CD14-positive monocyte (primary cell): ENCODE measurements around the gene IRGC. TPM values are rescaled to one million over a fixed set of nuclear protein-coding genes. Genes with fewer than 3 reads are reported as not detected.
A peak's percentile ranks its signal among the peaks of the same experiment; 100 is the strongest.

ENCODE experiments used
- DNase-seq, 3 donors: peaks; one replicate each; pipeline ENCODE4 v3.0.0-alpha.2; 2011 to 2022
- H2AFZ ChIP-seq: 2 replicates; pipeline ENCODE4 v1.6.0; 2012; ENCODE audit warnings: mild to moderate bottlenecking, low read depth, low read length, inconsistent platforms; ENCODE audit not compliant: insufficient read depth, poor library complexity, severe bottlenecking
- H3K27ac ChIP-seq, 2 donors: 1 replicate in 1 of 2; 2 replicates in 1 of 2; pipeline ENCODE4 v1.5.1; 2012 to 2013; ENCODE audit warnings: low read length in 2 of 2, control low read depth in 1 of 2, inconsistent platforms in 1 of 2, low read depth in 1 of 2, mild to moderate bottlenecking in 1 of 2
- H3K27me3 ChIP-seq, 2 donors: one replicate each; pipeline versions ENCODE4 v1.6.0 to v1.6.1; 2011 to 2013; ENCODE audit warnings: low read length in 2 of 2; ENCODE audit not compliant: control insufficient read depth in 2 of 2, insufficient read depth in 2 of 2
- H3K36me3 ChIP-seq, 2 donors: replicated peaks in 1 of 2; 1 replicate in 1 of 2; 2 replicates in 1 of 2; pipeline versions ENCODE4 v1.5.1 to v1.6.1; 2012 to 2013; ENCODE audit warnings: low read length in 2 of 2, control low read depth in 1 of 2, inconsistent platforms in 1 of 2, mild to moderate bottlenecking in 1 of 2; ENCODE audit not compliant: insufficient read depth in 2 of 2, control insufficient read depth in 1 of 2
- H3K4me1 ChIP-seq, 2 donors: 1 replicate in 1 of 2; 2 replicates in 1 of 2; pipeline versions ENCODE4 v1.5.1 to v1.6.1; 2012 to 2013; ENCODE audit warnings: low read length in 2 of 2, control low read depth in 1 of 2, inconsistent platforms in 1 of 2, mild to moderate bottlenecking in 1 of 2, moderate library complexity in 1 of 2; ENCODE audit not compliant: insufficient read depth in 2 of 2, control insufficient read depth in 1 of 2
- H3K4me2 ChIP-seq: replicated peaks from 2 replicates; pipeline ENCODE3; 2012; ENCODE audit warnings: low read length, moderate library complexity, mild to moderate bottlenecking; ENCODE audit not compliant: poor library complexity, severe bottlenecking; ENCODE audit errors: extremely low read depth
- H3K4me3 ChIP-seq, 3 experiments: fragments of 200-600 bp in 1 of 3; sonication (generic) in 1 of 3; replicated peaks in 1 of 3; 1 replicate in 2 of 3; 2 replicates in 1 of 3; pipeline ENCODE4 v1.5.1; 2011 to 2013; ENCODE audit warnings: low read length in 3 of 3, mild to moderate bottlenecking in 3 of 3, control low read depth in 2 of 3, low read depth in 2 of 3, inconsistent platforms in 1 of 3, moderate library complexity in 1 of 3
- H3K79me2 ChIP-seq: 2 replicates; pipeline ENCODE4 v1.6.0; 2012; ENCODE audit warnings: mild to moderate bottlenecking, control low read depth, inconsistent platforms, low read length, moderate library complexity; ENCODE audit not compliant: insufficient read depth
- H3K9ac ChIP-seq: 2 replicates; pipeline ENCODE4 v1.6.0; 2017; ENCODE audit warnings: low read length, mild to moderate bottlenecking; ENCODE audit not compliant: insufficient read depth, poor library complexity, severe bottlenecking
- H3K9me3 ChIP-seq, 2 donors: replicated peaks in 1 of 2; 1 replicate in 1 of 2; 2 replicates in 1 of 2; pipeline versions ENCODE4 v1.5.1 to v1.6.1; 2012 to 2013; ENCODE audit warnings: low read length in 2 of 2, control low read depth in 1 of 2; ENCODE audit not compliant: control insufficient read depth in 1 of 2, insufficient read depth in 1 of 2
- H4K20me1 ChIP-seq: 2 replicates; pipeline ENCODE4 v1.6.0; 2012; ENCODE audit warnings: mild to moderate bottlenecking, low read length, control low read depth, moderate library complexity; ENCODE audit not compliant: insufficient read depth
- H3K27ac Mint-ChIP-seq, 7 donors: one replicate each; pipeline ENCODE4 v1.8.0; 2020; ENCODE audit warnings: mild to moderate bottlenecking in 7 of 7, mixed read lengths in 7 of 7, moderate library complexity in 6 of 7, inconsistent platforms in 2 of 7
- H3K27me3 Mint-ChIP-seq, 3 donors: one replicate each; pipeline ENCODE4 v1.8.0; 2021 to 2022; ENCODE audit warnings: low read depth in 3 of 3, mild to moderate bottlenecking in 3 of 3, mixed read lengths in 3 of 3, moderate library complexity in 3 of 3, inconsistent platforms in 1 of 3
- H3K36me3 Mint-ChIP-seq, 2 donors: one replicate each; pipeline ENCODE4 v1.8.0; 2020; ENCODE audit warnings: mixed read lengths in 2 of 2, inconsistent platforms in 1 of 2, mild to moderate bottlenecking in 1 of 2
- H3K4me1 Mint-ChIP-seq: one replicate; pipeline ENCODE4 v1.8.0; 2020; ENCODE audit warnings: mild to moderate bottlenecking, mixed read lengths
- H3K4me3 Mint-ChIP-seq, 2 donors: one replicate each; pipeline ENCODE4 v1.8.0; 2020; ENCODE audit warnings: mild to moderate bottlenecking in 2 of 2, mixed read lengths in 2 of 2, moderate library complexity in 1 of 2
- H3K9me3 Mint-ChIP-seq, 7 donors: one replicate each; pipeline ENCODE4 v1.8.0; 2020 to 2022; ENCODE audit warnings: mixed read lengths in 7 of 7, mild to moderate bottlenecking in 6 of 7, moderate library complexity in 6 of 7, inconsistent platforms in 2 of 7
- WGBS: methylation state at CpG from one replicate; pipeline ENCODE4 v1.1.5; 2013; ENCODE audit warnings: missing lambda C conversion rate; ENCODE audit not compliant: insufficient coverage; 5-methylcytosine and 5-hydroxymethylcytosine counted together
- intact Hi-C, 2 donors: fragments of 100-400 bp; cut with micrococcal nuclease; formaldehyde crosslinking; loops; one replicate each; pipeline versions ENCODE4 v1.15.0 to v1.15.1; 2023
- polyA plus RNA-seq, 3 donors: library from polyadenylated mRNA; depleted of rRNA in 1 of 3; unstranded in 2 of 3; stranded (reverse) in 1 of 3; fragments of 300-500 nt in 2 of 3; fragments of >200 nt in 1 of 3; fragmentation: Illumina TruSeq in 2 of 3; gene quantifications; 1 replicate in 2 of 3; 2 replicates in 1 of 3; pipeline ENCODE4 v1.2.3, GENCODE V29; 2012 to 2021
- TF ChIP-seq, protein P1 (sequence below): fragments of 200-600 bp; IDR thresholded peaks from one replicate; pipeline ENCODE4 v1.8.0; 2022; ENCODE audit warnings: antibody characterized with exemption, mild to moderate bottlenecking

The IRGC gene
- polyA plus RNA-seq, 3 donors, result not detected

DNA sequence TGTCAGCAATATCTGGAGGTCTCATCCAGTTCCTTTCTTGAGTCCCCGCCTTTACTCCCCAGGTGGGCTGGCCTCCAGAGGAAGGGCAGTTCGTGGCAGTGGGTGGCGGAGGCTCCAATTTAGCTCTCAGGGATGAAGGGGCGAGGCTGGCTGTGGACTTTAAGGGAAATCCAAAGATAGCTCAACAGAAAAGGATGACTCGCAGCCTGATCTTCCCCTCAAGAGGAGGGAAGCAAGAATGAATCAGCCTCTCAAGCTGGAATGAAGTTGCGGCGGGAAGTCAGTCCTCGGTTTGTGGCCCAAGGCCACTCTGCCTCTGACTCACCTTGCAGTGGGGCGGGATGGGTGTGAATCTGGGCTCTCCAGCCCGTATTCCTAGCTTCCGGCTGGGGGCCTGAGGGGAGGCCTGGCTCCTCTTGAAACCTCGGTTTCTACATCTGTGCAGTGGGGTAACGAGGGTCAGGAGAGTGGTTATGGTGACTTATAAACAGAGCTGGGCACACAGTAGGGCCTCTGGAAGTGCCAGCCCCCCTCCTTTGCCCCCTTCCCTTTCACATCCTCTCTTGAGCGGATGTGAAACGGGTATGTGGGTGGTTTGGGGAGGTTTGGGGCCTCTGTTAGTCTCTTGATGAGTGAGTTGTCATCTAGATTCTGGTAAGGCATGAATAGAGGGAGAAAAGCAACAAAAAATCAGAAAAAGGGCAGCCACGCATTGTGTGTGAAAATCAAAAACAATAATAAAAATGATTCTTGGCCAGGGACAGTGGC lies 49.4 kb downstream of the IRGC start:
- 2% methylated on average over 9 of the region's 16 CpGs for WGBS
- Histone ChIP-seq H3K79me2 (peaks cover 25% of the 10 kb centered on the region), H3K4me2 (peak overlapping the region; percentile 33), H3K4me3 (peak overlapping the region in 1 of 3 experiments; percentile 28), H4K20me1 (no peaks in the 10 kb centered on the region), H3K27me3 (no peaks in the 10 kb centered on the region), H3K36me3 (peaks cover 30 to 34% of the 10 kb centered on the region in 2 donors), H3K9ac (peak overlapping the region; percentile 36), H3K27ac (peak overlapping the region; percentile 65 to 81), H3K4me1 (peaks cover 70 to 73% of the 10 kb centered on the region in 2 donors), H2AFZ (no peak overlapping the region), H3K9me3 (no peaks in the 10 kb centered on the region)
- peak; percentile 89 to 97 (median 96) for DNase-seq
- TF ChIP-seq, protein P1, sequence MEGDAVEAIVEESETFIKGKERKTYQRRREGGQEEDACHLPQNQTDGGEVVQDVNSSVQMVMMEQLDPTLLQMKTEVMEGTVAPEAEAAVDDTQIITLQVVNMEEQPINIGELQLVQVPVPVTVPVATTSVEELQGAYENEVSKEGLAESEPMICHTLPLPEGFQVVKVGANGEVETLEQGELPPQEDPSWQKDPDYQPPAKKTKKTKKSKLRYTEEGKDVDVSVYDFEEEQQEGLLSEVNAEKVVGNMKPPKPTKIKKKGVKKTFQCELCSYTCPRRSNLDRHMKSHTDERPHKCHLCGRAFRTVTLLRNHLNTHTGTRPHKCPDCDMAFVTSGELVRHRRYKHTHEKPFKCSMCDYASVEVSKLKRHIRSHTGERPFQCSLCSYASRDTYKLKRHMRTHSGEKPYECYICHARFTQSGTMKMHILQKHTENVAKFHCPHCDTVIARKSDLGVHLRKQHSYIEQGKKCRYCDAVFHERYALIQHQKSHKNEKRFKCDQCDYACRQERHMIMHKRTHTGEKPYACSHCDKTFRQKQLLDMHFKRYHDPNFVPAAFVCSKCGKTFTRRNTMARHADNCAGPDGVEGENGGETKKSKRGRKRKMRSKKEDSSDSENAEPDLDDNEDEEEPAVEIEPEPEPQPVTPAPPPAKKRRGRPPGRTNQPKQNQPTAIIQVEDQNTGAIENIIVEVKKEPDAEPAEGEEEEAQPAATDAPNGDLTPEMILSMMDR, result no peak
- Mint-ChIP-seq H3K4me3 (peak overlapping the region; percentile 16 to 69), H3K4me1 (peaks cover 77% of the 10 kb centered on the region), H3K27ac (peak overlapping the region; percentile 90 to 98 (median 93)), H3K27me3 (peaks cover 0 to 1% (median 0%) of the 10 kb centered on the region in 3 donors), H3K9me3 (peaks cover 0 to 2% (median 0%) of the 10 kb centered on the region in 7 donors), H3K36me3 (peaks cover 30 to 50% of the 10 kb centered on the region in 2 donors)
- intact Hi-C loops, result loop anchor here in 1 of 2 donors (1.0 to 5.0 kb wide), 2 partner anchors 9 to 98 kb away; no protein-coding TSS in a partner anchor

DNA sequence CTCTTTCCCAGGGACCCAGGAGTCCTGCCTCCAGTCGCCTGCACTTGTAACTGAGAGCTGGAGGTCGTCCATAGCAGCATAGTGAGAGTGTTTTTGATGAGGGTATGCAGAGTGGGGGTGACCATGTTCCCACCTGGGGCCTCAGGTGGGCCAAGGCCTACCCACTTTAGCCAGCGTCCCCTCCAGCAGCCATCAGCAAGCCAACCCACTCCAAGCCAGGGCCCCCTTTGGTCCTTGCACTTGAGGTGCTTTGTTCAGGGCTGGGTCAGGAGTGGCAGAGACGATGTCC lies 50.8 kb downstream of the IRGC start:
- peaks cover 0 to 3% (median 0%) of the 10 kb centered on the region in 3 donors for H3K27me3 Mint-ChIP-seq
- Histone ChIP-seq H3K36me3 (peaks cover 44 to 47% of the 10 kb centered on the region in 2 donors), H3K27ac (peak overlapping the region; percentile 65 to 81), H3K4me1 (peaks cover 80 to 84% of the 10 kb centered on the region in 2 donors), H3K4me2 (peak overlapping the region; percentile 33), H3K4me3 (peak overlapping the region in 1 of 3 experiments; percentile 24), H3K27me3 (no peaks in the 10 kb centered on the region), H2AFZ (no peak overlapping the region), H3K9me3 (no peaks in the 10 kb centered on the region), H3K9ac (no peak overlapping the region), H4K20me1 (no peaks in the 10 kb centered on the region), H3K79me2 (peaks cover 29% of the 10 kb centered on the region)
- H3K9me3 Mint-ChIP-seq, result peaks cover 0 to 2% (median 0%) of the 10 kb centered on the region in 7 donors
- TF ChIP-seq, protein P1, result peak; percentile 56
- WGBS, result 100% methylated on average over 1 of the region's 4 CpGs
- intact Hi-C loops, result loop anchor here in 1 of 2 donors (5.0 kb wide), 1 partner anchor 99 kb away; no protein-coding TSS in a partner anchor
- H3K36me3 Mint-ChIP-seq, result peaks cover 42 to 64% of the 10 kb centered on the region in 2 donors
- H3K4me3 Mint-ChIP-seq, result no peak overlapping the region
- DNase-seq, result no peak
- peaks cover 87% of the 10 kb centered on the region for H3K4me1 Mint-ChIP-seq
- peak overlapping the region; percentile 90 to 98 (median 93) for H3K27ac Mint-ChIP-seq
